Measurements from ENCODE around the gene CBFA2T2.
"Not testable (repeated sequence)": the region's sequence is repeated elsewhere in the genome, so short reads cannot be mapped to it uniquely, and the experiment has no call there.

The CBFA2T2 gene

DNA sequence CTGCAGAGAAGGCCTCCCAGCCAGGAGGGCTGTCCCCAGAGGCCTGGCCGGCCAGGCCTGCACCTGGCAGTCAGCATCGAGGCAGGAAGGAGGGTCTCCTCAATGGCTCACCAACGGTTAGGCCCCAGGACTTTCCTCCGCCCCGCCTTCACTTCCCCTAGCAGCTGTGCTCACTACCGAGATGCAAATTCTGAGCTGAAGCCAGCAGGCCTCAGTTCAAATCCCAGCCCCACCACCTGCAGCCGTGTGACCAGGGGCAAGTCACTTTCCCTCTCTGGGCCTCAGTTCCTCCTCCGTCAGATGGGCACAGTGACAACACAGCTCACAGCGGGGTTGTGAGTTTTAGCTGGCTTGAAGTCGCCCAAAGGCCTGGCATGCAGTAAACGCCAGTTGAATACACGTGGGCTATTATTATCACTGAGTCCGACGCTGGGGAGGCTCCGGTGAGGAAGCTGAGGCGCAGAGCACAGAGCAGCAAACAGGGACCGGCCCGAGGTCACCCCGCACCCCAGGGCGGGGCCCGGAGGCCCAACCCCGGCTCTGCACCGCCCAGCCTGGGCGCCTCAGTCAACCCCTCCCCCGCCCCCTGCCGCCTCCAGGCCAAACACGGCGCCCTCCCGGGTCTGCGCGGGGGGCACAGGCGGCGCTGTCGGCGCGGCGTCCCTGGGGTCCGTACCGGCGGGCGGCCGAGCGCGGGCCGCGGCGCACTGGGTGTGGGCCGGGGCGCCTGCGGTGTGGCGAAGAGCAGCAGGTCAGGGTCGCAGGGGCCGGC, 195.6 kb downstream of the CBFA2T2 start:
- DNase-seq = peak; percentile 81

DNA sequence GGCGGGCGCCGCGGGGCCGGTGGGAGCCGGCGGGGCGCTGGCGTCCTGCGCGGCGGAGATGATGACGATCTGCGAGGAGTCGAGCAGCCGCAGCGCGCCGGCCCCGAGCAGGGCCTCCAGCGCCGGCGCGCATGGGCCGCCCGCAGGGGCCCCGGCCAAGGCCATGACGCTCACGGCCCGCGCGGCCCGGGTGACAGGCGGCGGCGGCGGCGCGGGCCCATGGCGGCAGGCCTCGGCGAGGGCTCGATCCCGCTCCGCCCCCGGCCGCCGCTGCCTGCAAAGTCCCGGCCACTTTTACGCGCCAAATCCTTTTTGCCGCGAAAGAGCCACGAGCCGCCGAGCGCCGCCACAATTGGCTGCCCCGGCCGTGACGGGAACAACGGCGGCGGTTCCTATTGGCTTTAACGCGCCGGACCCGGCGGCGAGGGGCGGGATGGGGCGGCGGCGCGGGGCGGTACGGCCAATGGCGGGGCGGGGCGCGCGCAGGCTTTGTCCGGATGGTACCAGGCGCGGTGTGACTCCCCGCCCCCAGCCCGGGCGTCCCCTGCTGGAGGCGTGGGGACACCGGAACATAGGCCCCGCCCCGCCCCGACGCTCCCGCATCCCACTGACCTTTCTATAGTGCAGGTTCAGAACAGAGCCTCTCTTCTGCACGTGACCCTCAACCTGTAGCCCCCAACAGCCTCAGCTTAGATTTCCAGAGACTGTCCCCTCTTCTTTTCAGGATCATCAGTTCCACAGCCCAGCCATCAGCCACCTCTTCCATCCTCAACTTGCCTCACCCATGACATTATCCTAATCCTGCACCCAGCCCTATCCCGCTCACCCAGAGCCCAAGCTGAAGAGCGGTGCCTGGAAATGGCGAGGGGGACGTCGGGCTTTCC, 196.4 kb downstream of the CBFA2T2 start, which contains the start of gene E2F1:
TSS of gene E2F1 (minus strand) at position 286 of the 884 bp plus-strand sequence. CDS start at position 165, 121 bp downstream.
- DNase-seq = peak; percentile 76

- no peak for DNase-seq
Observed at GRCh38 chr20:33686984-33687366, 197.1 kb downstream of the CBFA2T2 start.

- DNase-seq = no peak
Observed at GRCh38 chr20:33687370-33687915, 197.5 kb downstream of the CBFA2T2 start.

DNA sequence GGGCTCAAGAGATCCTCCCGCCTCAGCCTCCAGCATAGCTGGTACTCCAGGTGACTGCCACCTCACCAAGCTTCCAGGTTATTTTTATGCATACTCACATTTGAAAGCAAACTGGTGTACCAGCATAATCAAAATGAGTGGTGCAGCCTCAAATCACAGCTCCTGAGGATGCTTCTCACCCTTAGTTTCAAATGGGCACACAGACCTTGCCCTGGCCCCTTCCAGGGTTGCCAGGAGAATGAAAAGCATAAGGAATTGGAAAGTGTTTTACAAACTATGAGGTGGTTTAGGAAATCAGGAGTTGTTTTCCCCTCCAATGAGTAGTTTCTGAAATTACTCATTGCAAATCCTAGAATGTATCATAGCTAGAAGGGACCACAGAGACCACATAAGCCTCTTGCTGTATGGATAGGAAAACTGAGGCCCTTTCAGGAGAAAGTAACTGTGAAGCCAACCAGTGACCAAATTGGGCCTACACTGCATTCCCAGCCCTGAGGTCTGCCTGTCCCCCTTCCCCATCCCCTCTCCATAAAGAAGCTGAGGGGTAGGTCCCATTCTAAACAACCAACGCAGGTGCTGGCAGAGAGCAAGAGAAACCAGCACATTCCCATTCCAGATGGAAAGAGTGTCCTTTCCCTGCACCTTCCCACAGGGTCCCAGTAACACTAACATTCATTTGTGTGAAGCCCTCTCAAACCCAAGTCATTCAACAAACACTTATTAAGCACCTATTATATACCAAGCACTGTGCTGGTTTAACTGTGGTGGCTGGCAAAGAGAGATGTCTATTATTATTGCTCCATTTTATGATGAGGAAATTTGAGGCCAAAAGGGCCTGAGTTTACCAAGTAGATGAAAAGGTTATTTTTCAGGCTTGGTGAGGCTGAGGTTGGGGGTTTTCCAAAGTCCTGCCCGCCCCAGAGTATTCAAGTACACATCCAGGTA, 198.4 kb downstream of the CBFA2T2 start:
- DNase-seq = no peak

GRCh38 chr20:33688938-33689424, 199.1 kb downstream of the CBFA2T2 start:
- no peak for DNase-seq

- DNase-seq = no peak
Observed at GRCh38 chr20:33689493-33689892, 199.6 kb downstream of the CBFA2T2 start.

DNA sequence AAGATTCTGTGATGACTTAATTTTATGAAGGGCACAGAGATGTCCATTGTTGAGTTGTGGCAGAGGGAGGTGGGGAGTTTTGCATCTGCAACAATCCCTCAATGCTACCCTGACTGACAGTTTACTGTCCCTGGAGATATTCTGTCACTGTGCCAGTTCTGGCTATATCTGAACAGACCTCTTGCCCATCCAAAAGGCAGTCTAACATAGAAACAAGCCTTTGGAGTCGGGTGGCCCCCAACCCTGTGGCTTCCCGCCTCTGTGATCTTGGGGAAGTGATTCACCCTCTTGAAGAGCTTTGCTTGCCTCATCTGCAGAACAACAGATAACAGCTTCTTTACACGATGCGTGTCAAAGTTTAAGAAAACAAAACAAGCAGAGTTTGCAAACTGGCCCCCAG, 200.1 kb downstream of the CBFA2T2 start:
- DNase-seq = no peak

GRCh38 chr20:33693289-33693688, 203.4 kb downstream of the CBFA2T2 start:
- no peak for DNase-seq

GRCh38 chr20:33693741-33694638, 204.1 kb downstream of the CBFA2T2 start:
- no peak for DNase-seq

DNA sequence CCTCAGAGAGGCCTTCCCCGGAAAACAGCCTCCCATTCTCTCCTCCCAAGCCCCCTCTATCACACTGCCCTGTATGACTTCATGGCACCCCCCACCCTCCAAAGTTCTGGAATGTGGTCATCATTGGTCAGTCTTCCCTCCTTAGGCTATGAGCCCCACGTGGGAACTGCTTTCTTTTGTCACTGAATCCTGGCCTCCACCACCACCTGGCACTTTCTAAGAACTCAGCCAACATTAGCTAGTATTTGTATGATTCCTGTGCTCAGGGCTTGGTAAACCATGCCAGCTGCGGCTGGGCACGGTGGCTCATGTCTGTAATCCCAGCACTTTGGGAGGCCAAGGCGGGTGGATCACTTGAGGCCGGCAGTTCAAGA, 204.7 kb downstream of the CBFA2T2 start:
- no peak for DNase-seq

GRCh38 chr20:33696448-33696847, 206.6 kb downstream of the CBFA2T2 start:
- no peak for DNase-seq

DNA sequence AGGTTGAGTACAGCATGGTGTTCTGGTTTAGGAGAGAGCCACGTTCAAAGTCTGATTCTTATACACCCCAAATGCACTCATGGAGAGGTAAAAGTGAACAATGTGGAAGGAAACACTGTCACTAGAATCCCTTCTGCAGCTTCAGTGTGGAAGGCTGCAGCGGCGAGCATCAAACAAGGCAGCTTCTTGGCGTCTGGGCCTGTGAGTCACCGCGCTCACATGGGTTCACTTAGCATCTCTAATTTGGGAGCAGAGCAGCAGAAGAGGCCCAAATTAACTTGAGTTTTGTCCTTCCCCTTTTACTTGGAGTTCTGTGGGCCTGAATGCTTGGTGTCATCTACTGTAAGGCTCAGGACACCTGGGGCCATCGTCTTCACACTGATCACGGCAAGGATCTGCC, 207.2 kb downstream of the CBFA2T2 start:
- no peak for DNase-seq

GRCh38 chr20:33698966-33699365, 209.1 kb downstream of the CBFA2T2 start:
- DNase-seq = not testable (repeated sequence)
